K562 (cell line): ENCODE results near the gene CDCA5. TPM values are rescaled to one million over a fixed set of nuclear protein-coding genes. Genes with fewer than 3 reads are reported as not detected.
A peak's percentile ranks its signal among the peaks of the same experiment; 100 is the strongest.

ENCODE experiments used
- RREB1 ChIP-seq: fragments of 250-450 bp; sonication (Bioruptor Pico); IDR thresholded peaks from 2 replicates; pipeline ENCODE4 v1.4.0; 2020
- ZBTB40 ChIP-seq, 2 experiments: fragments of 450-650 bp in 1 of 2; sonication (generic) in 1 of 2; formaldehyde crosslinking in 1 of 2; IDR thresholded peaks; 2 replicates each; pipeline versions ENCODE4 v1.7.1 to v1.9.0; 2016 to 2022; ENCODE audit warnings: inconsistent platforms in 1 of 2, mild to moderate bottlenecking in 1 of 2, missing genetic modification reagents in 1 of 2
- ZFP91 ChIP-seq: sonication (generic); formaldehyde crosslinking; IDR thresholded peaks from 2 replicates; pipeline ENCODE4 v1.8.0; 2022; ENCODE audit warnings: mild to moderate bottlenecking, missing genetic modification reagents
- ZNF280B ChIP-seq: fragments of 250-450 bp; sonication (Bioruptor Pico); IDR thresholded peaks from 2 replicates; pipeline ENCODE4 v1.5.1; 2021; ENCODE audit warnings: mild to moderate bottlenecking
- ZNF354B ChIP-seq: fragments of 250-450 bp; sonication (Bioruptor Pico); IDR thresholded peaks from 2 replicates; pipeline ENCODE4 v1.4.0; 2020
- ZNF589 ChIP-seq: fragments of 200-800 bp; sonication (Bioruptor generic); IDR thresholded peaks from 2 replicates; pipeline ENCODE4 v1.6.1; 2016; ENCODE audit warnings: low read depth, missing genetic modification characterization, missing compliant biosample characterization
- polyA plus RNA-seq, 8 experiments: library from polyadenylated mRNA; depleted of rRNA in 4 of 8; stranded (reverse) in 5 of 8; unstranded in 3 of 8; fragments of >200 nt; fragmentation: Nextera tagmentation in 2 of 8; fragmentation: Illumina TruSeq in 1 of 8; extraction: Ambion mirVana in 2 of 8; extraction: Trizol in 1 of 8; gene quantifications; 2 replicates each; pipeline versions ENCODE4 v1.2.1 to v1.2.3, GENCODE V29; 2011 to 2014; ENCODE audit warnings: inconsistent platforms in 1 of 8, missing spikeins in 1 of 8
- total RNA-seq, 7 experiments: library from RNA; depleted of rRNA in 6 of 7; stranded (reverse); fragments of >200 nt in 6 of 7; fragmentation: Illumina TruSeq in 2 of 7; extraction: Trizol in 2 of 7; gene quantifications; 2 replicates each; pipeline versions ENCODE4 v1.2.1 to v1.2.3, GENCODE V29; 2011 to 2021; ENCODE audit warnings: low replicate concordance in 1 of 7

CDCA5 gene
- total and polyA plus RNA-seq, 9 of the 15 experiments (the other 6 are each of a cell fraction or from before 2014, with no cell fraction given) = 18.9 to 94.3 (median 64.6) TPM

GRCh38 chr11:65121865-65122696, 38.2 kb upstream of the CDCA5 start, which contains the start of the genes FAU and MRPL49 (continued):
- TF ChIP-seq ZBTB40 (IDR thresholded peaks at IDR 0.05) (no peak; the same call in 1 of the 2 replicates), ZBTB40 (CRISPR knock-in tag; IDR thresholded peaks at IDR 0.05) (0 out of 2 replicates have a peak, but pooled peaks have one; percentile 6), ZFP91 (CRISPR knock-in tag) (no peak), ZNF280B (CRISPR knock-in tag) (no peak), ZNF589 (CRISPR knock-in tag) (0 out of 2 replicates have a peak, but pooled peaks have one; percentile 65), RREB1 (CRISPR knock-in tag) (no peak), ZNF354B (CRISPR knock-in tag) (no peak)
